ENCODE data around the gene ORAI3.

ORAI3 gene

GRCh38 chr16:30971298-30971697, 22.4 kb downstream of the ORAI3 start:
- DNase-seq: no peak

GRCh38 chr16:30972872-30973271, 24.0 kb downstream of the ORAI3 start:
- no peak for DNase-seq

GRCh38 chr16:30974348-30974747, 25.5 kb downstream of the ORAI3 start:
- DNase-seq: no peak

GRCh38 chr16:30976486-30976885, 27.6 kb downstream of the ORAI3 start:
- DNase-seq: no peak

GRCh38 chr16:30977502-30977901, 28.6 kb downstream of the ORAI3 start:
- DNase-seq: no peak

GRCh38 chr16:30979170-30980022, 30.5 kb downstream of the ORAI3 start:
- no peak for DNase-seq

- DNase-seq: no peak
Measured at GRCh38 chr16:30980023-30980371, 31.1 kb downstream of the ORAI3 start.

GRCh38 chr16:30980434-30980833, 31.6 kb downstream of the ORAI3 start:
- DNase-seq: no peak

- no peak for DNase-seq
Measured at GRCh38 chr16:30980959-30981358, 32.1 kb downstream of the ORAI3 start.

- no peak for DNase-seq
Measured at GRCh38 chr16:30982548-30983288, 33.9 kb downstream of the ORAI3 start.

GRCh38 chr16:30983289-30983889, 34.5 kb downstream of the ORAI3 start:
- DNase-seq: no peak

- DNase-seq: no peak
Measured at GRCh38 chr16:30983898-30984610, 35.2 kb downstream of the ORAI3 start.

GRCh38 chr16:30984669-30985400, 36.0 kb downstream of the ORAI3 start, which contains the start of gene HSD3B7:
HSD3B7 (plus strand) TSS chr16:30985207; CDS start chr16:30985659, 452 bp downstream.
- peak; percentile 68 for DNase-seq

GRCh38 chr16:30985401-30986128, 36.7 kb downstream of the ORAI3 start:
- no peak for DNase-seq

- DNase-seq: no peak
Measured at GRCh38 chr16:30986129-30986991, 37.5 kb downstream of the ORAI3 start.

GRCh38 chr16:30987581-30988190, 38.8 kb downstream of the ORAI3 start:
- no peak for DNase-seq

GRCh38 chr16:30989469-30990047, 40.7 kb downstream of the ORAI3 start:
- DNase-seq: no peak

- DNase-seq: no peak
Measured at GRCh38 chr16:30990105-30990504, 41.2 kb downstream of the ORAI3 start.

- no peak for DNase-seq
Measured at GRCh38 chr16:30991052-30991451, 42.2 kb downstream of the ORAI3 start.

- DNase-seq: no peak
Measured at GRCh38 chr16:30992276-30992780, 43.5 kb downstream of the ORAI3 start.

Data from CD4-positive, alpha-beta T cell treated with Interferon gamma for 1 hour (primary cell).